IMR-90 (cell line): Measurements from ENCODE around the gene SLC18B1.

ENCODE experiments used
- BHLHE40 ChIP-seq: fragments of 150-350 bp; IDR thresholded peaks from 2 replicates; pipeline ENCODE4 v1.6.1; 2016; ENCODE audit warnings: mild to moderate bottlenecking, low read depth, low read length
- CHD1 ChIP-seq: IDR thresholded peaks from 2 replicates; pipeline ENCODE4 v1.6.1; 2012; ENCODE audit warnings: low read depth, low read length, improper control_type of control experiment
- FOS ChIP-seq: fragments of 150-350 bp; IDR thresholded peaks from 2 replicates; pipeline ENCODE4 v1.6.1; 2016; ENCODE audit warnings: low read depth, low read length
- MXI1 ChIP-seq: IDR thresholded peaks from 2 replicates; pipeline ENCODE4 v1.6.1; 2012; ENCODE audit warnings: low read depth, mild to moderate bottlenecking, low read length, moderate library complexity, borderline replicate concordance
- NFE2L2 ChIP-seq: fragments of 150-350 bp; IDR thresholded peaks from 2 replicates; pipeline ENCODE4 v1.6.1; 2016; ENCODE audit warnings: low read depth, mild to moderate bottlenecking, low read length
- POLR2A ChIP-seq: IDR thresholded peaks from 2 replicates; pipeline ENCODE4 v1.6.1; 2012; ENCODE audit warnings: mild to moderate bottlenecking, low read depth, low read length
- USF2 ChIP-seq: fragments of 150-350 bp; IDR thresholded peaks from 2 replicates; pipeline ENCODE4 v1.6.1; 2017; ENCODE audit warnings: mild to moderate bottlenecking, antibody characterized with exemption, low read length, low read depth
- TF ChIP-seq, protein P1 (sequence below): conservative IDR thresholded peaks from 2 replicates; pipeline ENCODE4 v1.5.1; 2012; ENCODE audit warnings: mild to moderate bottlenecking, low read depth, low read length, improper control_type of control experiment

GRCh38 chr6:132816660-132817059, 18.2 kb upstream of the SLC18B1 start:
- TF ChIP-seq BHLHE40 (no peak), MXI1 (no peak), POLR2A (no peak), NFE2L2 (no peak), CHD1 (no peak), USF2 (no peak), FOS (no peak)
- TF ChIP-seq, protein P1, sequence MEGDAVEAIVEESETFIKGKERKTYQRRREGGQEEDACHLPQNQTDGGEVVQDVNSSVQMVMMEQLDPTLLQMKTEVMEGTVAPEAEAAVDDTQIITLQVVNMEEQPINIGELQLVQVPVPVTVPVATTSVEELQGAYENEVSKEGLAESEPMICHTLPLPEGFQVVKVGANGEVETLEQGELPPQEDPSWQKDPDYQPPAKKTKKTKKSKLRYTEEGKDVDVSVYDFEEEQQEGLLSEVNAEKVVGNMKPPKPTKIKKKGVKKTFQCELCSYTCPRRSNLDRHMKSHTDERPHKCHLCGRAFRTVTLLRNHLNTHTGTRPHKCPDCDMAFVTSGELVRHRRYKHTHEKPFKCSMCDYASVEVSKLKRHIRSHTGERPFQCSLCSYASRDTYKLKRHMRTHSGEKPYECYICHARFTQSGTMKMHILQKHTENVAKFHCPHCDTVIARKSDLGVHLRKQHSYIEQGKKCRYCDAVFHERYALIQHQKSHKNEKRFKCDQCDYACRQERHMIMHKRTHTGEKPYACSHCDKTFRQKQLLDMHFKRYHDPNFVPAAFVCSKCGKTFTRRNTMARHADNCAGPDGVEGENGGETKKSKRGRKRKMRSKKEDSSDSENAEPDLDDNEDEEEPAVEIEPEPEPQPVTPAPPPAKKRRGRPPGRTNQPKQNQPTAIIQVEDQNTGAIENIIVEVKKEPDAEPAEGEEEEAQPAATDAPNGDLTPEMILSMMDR = no peak
